ENCODE measurements around the gene CA12.

Gene CA12

GRCh38 chr15:63403254-63403945, 21.8 kb upstream of the CA12 start:
- DNase-seq (ENCODE audit: low read depth, low spot score) = no peak
- POLR2A ChIA-PET = interaction anchor here (1.0 kb wide), 1 partner anchor 112 kb away, joined by 5 read pairs; no protein-coding TSS in a partner anchor

GRCh38 chr15:63402498-63403253, 21.0 kb upstream of the CA12 start:
- TF ChIP-seq CTCF (IDR thresholded peaks at IDR 0.05; ENCODE audit: insufficient read depth, low read length, missing control alignments) = peak; percentile 38
- ChIA-PET POLR2A (interaction anchor here (1.0 kb wide), 1 partner anchor 111 kb away, joined by 5 read pairs; no protein-coding TSS in a partner anchor), CTCF (interaction anchor here (0.6 to 4.8 kb wide), 26 partner anchors 8 to 341 kb away, joined by 3 to 151 read pairs (median 4); no protein-coding TSS in a partner anchor)
- DNase-seq (ENCODE audit: low read depth, low spot score) = no peak
- no peak overlapping the region for H3K4me3 ChIP-seq (ENCODE audit: low read depth, low read length)

More at GRCh38 chr15:63403254-63403945, 21.8 kb upstream of the CA12 start:
- CTCF ChIA-PET = interaction anchor here (0.6 to 4.8 kb wide), 36 partner anchors 9 to 307 kb away, joined by 3 to 151 read pairs (median 4); partner anchors contain the start of gene CA12
- TF ChIP-seq CTCF (IDR thresholded peaks at IDR 0.05; ENCODE audit: insufficient read depth, low read length, missing control alignments) = no peak
- H3K4me3 ChIP-seq (ENCODE audit: low read depth, low read length) = no peak overlapping the region

DNA sequence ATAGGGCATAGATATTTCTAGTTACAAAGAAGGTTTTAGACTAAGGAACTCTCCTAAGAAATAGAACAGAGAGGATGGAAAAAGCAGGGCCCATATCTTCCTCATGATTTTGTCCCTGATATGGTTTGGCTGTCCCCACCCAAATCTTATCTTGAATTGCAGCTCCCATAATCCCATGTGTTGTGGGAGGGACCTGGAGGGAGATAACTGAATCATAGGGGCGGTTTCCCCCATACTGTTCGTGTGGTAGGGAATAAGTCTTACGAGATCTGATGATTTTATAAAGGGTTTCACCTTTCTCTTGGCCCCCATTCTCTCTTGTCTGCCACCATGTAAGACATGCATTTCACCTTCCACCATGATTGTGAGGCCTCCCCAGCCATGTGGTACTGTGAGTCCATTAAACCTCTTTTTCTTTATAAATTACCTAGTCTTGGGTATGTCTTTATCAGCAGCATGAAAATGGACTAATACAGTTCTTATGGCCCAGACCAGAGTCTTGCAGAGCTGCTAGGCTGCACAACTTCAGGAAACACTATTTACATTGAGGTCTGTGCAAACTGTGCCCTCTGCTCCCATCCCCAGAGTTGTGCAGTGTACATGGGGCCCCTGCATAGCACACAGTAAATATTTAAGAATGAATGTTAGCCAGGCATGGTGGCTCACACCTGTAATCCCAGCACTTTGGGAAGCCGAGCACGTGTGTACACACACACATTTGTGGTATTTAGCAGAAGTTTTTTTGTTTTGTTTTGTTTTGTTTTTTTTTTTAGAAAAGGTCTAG, 20.3 kb upstream of the CA12 start:
- H3K4me3 ChIP-seq (ENCODE audit: low read depth, low read length) = no peak overlapping the region
- ChIA-PET POLR2A (interaction anchor here (1.0 kb wide), 1 partner anchor 111 kb away, joined by 5 read pairs; no protein-coding TSS in a partner anchor), CTCF (interaction anchor here (0.6 to 4.8 kb wide), 29 partner anchors 7 to 340 kb away, joined by 3 to 151 read pairs (median 3); no protein-coding TSS in a partner anchor)
- no peak for DNase-seq (ENCODE audit: low read depth, low spot score)
- no peak for TF ChIP-seq CTCF (IDR thresholded peaks at IDR 0.05; ENCODE audit: insufficient read depth, low read length, missing control alignments)

DNA sequence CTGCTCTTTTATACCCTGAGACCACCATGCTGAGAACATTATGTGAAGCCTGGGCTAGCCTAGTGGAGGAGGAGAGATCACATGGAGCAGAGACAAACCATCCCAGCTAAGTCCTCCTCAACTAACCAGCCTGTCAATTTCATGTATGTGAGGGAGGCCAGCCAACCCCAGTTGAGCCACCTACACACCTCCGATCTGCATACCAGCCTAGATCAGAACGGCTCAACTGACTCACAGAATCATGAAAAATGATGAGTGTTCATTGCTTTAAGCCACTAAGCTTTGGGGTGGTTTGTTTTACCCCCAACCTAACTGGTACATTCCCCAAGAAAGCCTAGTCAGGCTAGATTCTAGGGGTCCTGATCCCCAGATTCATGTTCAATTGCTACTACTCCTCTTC, 19.4 kb upstream of the CA12 start:
- no peak for TF ChIP-seq CTCF (IDR thresholded peaks at IDR 0.05; ENCODE audit: insufficient read depth, low read length, missing control alignments)
- no peak for DNase-seq (ENCODE audit: low read depth, low spot score)
- POLR2A ChIA-PET = no interaction called here
- CTCF ChIA-PET = interaction anchor here (0.8 to 4.8 kb wide), 10 partner anchors 11 to 111 kb away, joined by 3 to 151 read pairs (median 6); no protein-coding TSS in a partner anchor
- no peak overlapping the region for H3K4me3 ChIP-seq (ENCODE audit: low read depth, low read length)

- DNase-seq (ENCODE audit: low read depth, low spot score) = no peak
- no peak for TF ChIP-seq CTCF (IDR thresholded peaks at IDR 0.05; ENCODE audit: insufficient read depth, low read length, missing control alignments)
- CTCF ChIA-PET = interaction anchor here (4.8 kb wide), 1 partner anchor 108 kb away, joined by 151 read pairs; no protein-coding TSS in a partner anchor
- POLR2A ChIA-PET = no interaction called here
- no peak overlapping the region for H3K4me3 ChIP-seq (ENCODE audit: low read depth, low read length)
These were observed 16.8 kb upstream of the CA12 start for GRCh38 chr15:63398456-63398855.
